Fibroblast of lung (primary cell): ENCODE results near the gene RDH5. TPM values are rescaled to one million over a fixed set of nuclear protein-coding genes. Genes with fewer than 3 reads are reported as not detected.
A peak's percentile ranks its signal among the peaks of the same experiment; 100 is the strongest.

Source experiments
- DNase-seq, 2 donors: peaks; one replicate each; pipeline versions ENCODE4 v3.0.0 to v3.0.0-alpha.2; 2010; ENCODE audit warnings: low read depth in 2 of 2
- H2AFZ ChIP-seq: 2 replicates; pipeline ENCODE4 v1.5.1; 2012; ENCODE audit warnings: low read length, control low read depth, inconsistent platforms
- H3K27ac ChIP-seq: 2 replicates; pipeline ENCODE4 v1.5.1; 2011; ENCODE audit warnings: low read length, control low read depth; ENCODE audit not compliant: insufficient read depth
- H3K27me3 ChIP-seq: 2 replicates; pipeline ENCODE4 v1.5.1; 2011; ENCODE audit warnings: mild to moderate bottlenecking, low read length; ENCODE audit not compliant: control insufficient read depth, insufficient read depth
- H3K36me3 ChIP-seq: 2 replicates; pipeline ENCODE4 v1.5.1; 2011; ENCODE audit warnings: low read length; ENCODE audit not compliant: control insufficient read depth, insufficient read depth
- H3K4me1 ChIP-seq: 2 replicates; pipeline ENCODE4 v1.5.1; 2011; ENCODE audit warnings: low read length; ENCODE audit not compliant: control insufficient read depth, insufficient read depth; ENCODE audit errors: extremely low read depth
- H3K4me2 ChIP-seq: 2 replicates; pipeline ENCODE4 v1.5.1; 2011; ENCODE audit warnings: low read length, control low read depth; ENCODE audit not compliant: insufficient read depth; ENCODE audit errors: extremely low read depth
- H3K4me3 ChIP-seq, 4 experiments: fragments of 200-600 bp in 1 of 4; sonication (generic) in 1 of 4; replicated peaks in 1 of 4; 2 replicates each; pipeline ENCODE4 v1.5.1; 2011 to 2016; ENCODE audit warnings: low read length in 4 of 4, low read depth in 3 of 4, mild to moderate bottlenecking in 3 of 4, control low read depth in 2 of 4, inconsistent platforms in 1 of 4, mixed read lengths in 1 of 4; ENCODE audit not compliant: insufficient read depth in 1 of 4; ENCODE audit errors: control extremely low read depth in 1 of 4
- H3K79me2 ChIP-seq: 2 replicates; pipeline ENCODE4 v1.5.1; 2012; ENCODE audit warnings: mild to moderate bottlenecking, low read length, inconsistent platforms; ENCODE audit not compliant: control insufficient read depth, insufficient read depth
- H3K9ac ChIP-seq: 2 replicates; pipeline ENCODE4 v1.5.1; 2011; ENCODE audit warnings: mild to moderate bottlenecking, low read length, control low read depth; ENCODE audit not compliant: insufficient read depth
- H3K9me3 ChIP-seq: 2 replicates; pipeline ENCODE4 v1.5.1; 2012; ENCODE audit warnings: low read depth, low read length; ENCODE audit not compliant: control insufficient read depth, insufficient read depth
- H4K20me1 ChIP-seq: 2 replicates; pipeline ENCODE4 v1.5.1; 2011; ENCODE audit warnings: low read length; ENCODE audit not compliant: control insufficient read depth, insufficient read depth; ENCODE audit errors: extremely low read depth
- CTCF ChIP-seq, 2 donors: IDR thresholded peaks in 1 of 2; conservative IDR thresholded peaks in 1 of 2; 1 replicate in 1 of 2; 2 replicates in 1 of 2; pipeline ENCODE4 v1.5.1; 2011 to 2012; ENCODE audit warnings: low read length in 2 of 2, control low read depth in 1 of 2, inconsistent platforms in 1 of 2, low read depth in 1 of 2, mild to moderate bottlenecking in 1 of 2
- EZH2 ChIP-seq: IDR thresholded peaks from 2 replicates; pipeline ENCODE4 v1.5.1; 2012; ENCODE audit warnings: low read length, control low read depth, mild to moderate bottlenecking; ENCODE audit errors: missing control alignments
- polyA plus RNA-seq, 2 donors: library from polyadenylated mRNA; depleted of rRNA in 1 of 2; stranded (reverse) in 1 of 2; unstranded in 1 of 2; fragments of >200 nt; gene quantifications; 2 replicates each; pipeline ENCODE4 v1.2.1, GENCODE V29; 2011 to 2012; ENCODE audit warnings: missing spikeins in 1 of 2
- total RNA-seq: library from RNA; depleted of rRNA; stranded (reverse); fragments of >200 nt; gene quantifications from 2 replicates; pipeline ENCODE4 v1.2.1, GENCODE V29; 2014

Gene RDH5
- total and polyA plus RNA-seq, 2 donors (not counting 1 experiment from before 2014, with no cell fraction given), result 16.7 to 49.2 TPM

GRCh38 chr12:55745361-55746173, 25.4 kb downstream of the RDH5 start:
- peak overlapping the region; percentile 13 to 75 (median 48) for H3K4me3 ChIP-seq
- no peaks in the 10 kb centered on the region for H4K20me1 ChIP-seq
- no peaks in the 10 kb centered on the region for H3K27me3 ChIP-seq
- no peak overlapping the region for H3K27ac ChIP-seq
- H3K4me1 ChIP-seq, result peaks cover 16% of the 10 kb centered on the region
- no peaks in the 10 kb centered on the region for H3K79me2 ChIP-seq
- TF ChIP-seq CTCF (conservative IDR thresholded peaks at IDR 0.05 in 1 of 2, IDR thresholded peaks at IDR 0.05 in 1 of 2; ENCODE audit: low read depth in 1 of 2, low read length in 2 of 2), result no peak
- no peak for TF ChIP-seq EZH2
- no peak overlapping the region for H3K9ac ChIP-seq
- DNase-seq, result peak in 1 of 2 donors; percentile 68
- peaks cover 2% of the 10 kb centered on the region for H3K36me3 ChIP-seq
- H2AFZ ChIP-seq, result no peak overlapping the region
- H3K4me2 ChIP-seq, result peak overlapping the region; percentile 61
- H3K9me3 ChIP-seq, result no peaks in the 10 kb centered on the region

GRCh38 chr12:55746174-55746912, 26.1 kb downstream of the RDH5 start:
- no peaks in the 10 kb centered on the region for H3K79me2 ChIP-seq
- H3K4me3 ChIP-seq, result peak overlapping the region in 2 of 4 experiments; percentile 17 to 32
- no peak overlapping the region for H3K4me2 ChIP-seq
- H3K4me1 ChIP-seq, result peaks cover 16% of the 10 kb centered on the region
- DNase-seq, result peak in 1 of 2 donors; percentile 40
- no peak for TF ChIP-seq CTCF (conservative IDR thresholded peaks at IDR 0.05 in 1 of 2, IDR thresholded peaks at IDR 0.05 in 1 of 2; ENCODE audit: low read depth in 1 of 2, low read length in 2 of 2)
- no peak for TF ChIP-seq EZH2
- no peak overlapping the region for H3K9ac ChIP-seq
- no peaks in the 10 kb centered on the region for H3K27me3 ChIP-seq
- H3K36me3 ChIP-seq, result peaks cover 7% of the 10 kb centered on the region
- H2AFZ ChIP-seq, result no peak overlapping the region
- H3K9me3 ChIP-seq, result no peaks in the 10 kb centered on the region
- no peaks in the 10 kb centered on the region for H4K20me1 ChIP-seq
- H3K27ac ChIP-seq, result no peak overlapping the region

GRCh38 chr12:55746913-55747231, 26.7 kb downstream of the RDH5 start:
- Histone ChIP-seq H3K4me3 (no peak overlapping the region), H3K79me2 (no peaks in the 10 kb centered on the region), H3K27me3 (no peaks in the 10 kb centered on the region), H3K9ac (no peak overlapping the region), H3K4me1 (peaks cover 16% of the 10 kb centered on the region), H3K36me3 (peaks cover 8% of the 10 kb centered on the region), H2AFZ (no peak overlapping the region), H3K9me3 (no peaks in the 10 kb centered on the region), H3K4me2 (no peak overlapping the region), H4K20me1 (no peaks in the 10 kb centered on the region), H3K27ac (no peak overlapping the region)
- DNase-seq, result no peak
- no peak for TF ChIP-seq CTCF (conservative IDR thresholded peaks at IDR 0.05 in 1 of 2, IDR thresholded peaks at IDR 0.05 in 1 of 2; ENCODE audit: low read depth in 1 of 2, low read length in 2 of 2)
- no peak for TF ChIP-seq EZH2
